HEK293T (cell line): ENCODE results near the gene VENTX.

Experiments
- BHLHE40 ChIP-seq: fragments of 450-650 bp; IDR thresholded peaks from 2 replicates; pipeline ENCODE4 v1.6.1; 2016; ENCODE audit warnings: mild to moderate bottlenecking, moderate library complexity, borderline replicate concordance
- ELF4 ChIP-seq: fragments of 450-650 bp; IDR thresholded peaks from 2 replicates; pipeline ENCODE4 v1.6.1; 2017; ENCODE audit warnings: antibody characterized with exemption
- FOXA1 ChIP-seq: fragments of 450-650 bp; IDR thresholded peaks from 2 replicates; pipeline ENCODE4 v1.6.1; 2016; ENCODE audit warnings: mild to moderate bottlenecking
- FOXK2 ChIP-seq: fragments of 450-650 bp; IDR thresholded peaks from 2 replicates; pipeline ENCODE4 v1.6.1; 2016; ENCODE audit warnings: mild to moderate bottlenecking
- FOXM1 ChIP-seq: fragments of 450-650 bp; IDR thresholded peaks from 2 replicates; pipeline ENCODE4 v1.6.1; 2017; ENCODE audit warnings: mild to moderate bottlenecking, borderline replicate concordance
- L3MBTL2 ChIP-seq: fragments of 450-650 bp; conservative IDR thresholded peaks from 2 replicates; pipeline ENCODE4 v1.6.1; 2016; ENCODE audit warnings: mild to moderate bottlenecking
- LEF1 ChIP-seq: fragments of 450-650 bp; IDR thresholded peaks from 2 replicates; pipeline ENCODE4 v1.6.1; 2017; ENCODE audit warnings: mild to moderate bottlenecking, borderline replicate concordance
- NFRKB ChIP-seq: fragments of 450-650 bp; IDR thresholded peaks from 2 replicates; pipeline ENCODE4 v1.6.1; 2016; ENCODE audit warnings: mild to moderate bottlenecking, moderate library complexity
- SP1 ChIP-seq: fragments of 450-650 bp; IDR thresholded peaks from 2 replicates; pipeline ENCODE4 v1.6.1; 2017
- SUZ12 ChIP-seq: fragments of 450-650 bp; IDR thresholded peaks from 2 replicates; pipeline ENCODE4 v1.6.1; 2016; ENCODE audit warnings: mild to moderate bottlenecking
- TARDBP ChIP-seq: fragments of 450-650 bp; IDR thresholded peaks from 2 replicates; pipeline ENCODE4 v1.6.1; 2016
- TF ChIP-seq, protein P1 (sequence below): fragments of 450-650 bp; IDR thresholded peaks from 2 replicates; pipeline ENCODE4 v1.6.1; 2016

GRCh38 chr10:133281084-133281483 is 43.4 kb downstream of the VENTX start:
- no peak for TF ChIP-seq LEF1
- TF ChIP-seq FOXM1: no peak
- no peak for TF ChIP-seq ELF4
- no peak for TF ChIP-seq TARDBP
- no peak for TF ChIP-seq L3MBTL2
- TF ChIP-seq FOXA1: no peak
- TF ChIP-seq FOXK2: no peak
- no peak for TF ChIP-seq BHLHE40
- TF ChIP-seq, protein P1, sequence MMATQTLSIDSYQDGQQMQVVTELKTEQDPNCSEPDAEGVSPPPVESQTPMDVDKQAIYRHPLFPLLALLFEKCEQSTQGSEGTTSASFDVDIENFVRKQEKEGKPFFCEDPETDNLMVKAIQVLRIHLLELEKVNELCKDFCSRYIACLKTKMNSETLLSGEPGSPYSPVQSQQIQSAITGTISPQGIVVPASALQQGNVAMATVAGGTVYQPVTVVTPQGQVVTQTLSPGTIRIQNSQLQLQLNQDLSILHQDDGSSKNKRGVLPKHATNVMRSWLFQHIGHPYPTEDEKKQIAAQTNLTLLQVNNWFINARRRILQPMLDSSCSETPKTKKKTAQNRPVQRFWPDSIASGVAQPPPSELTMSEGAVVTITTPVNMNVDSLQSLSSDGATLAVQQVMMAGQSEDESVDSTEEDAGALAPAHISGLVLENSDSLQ: no peak
- no peak for TF ChIP-seq NFRKB
- no peak for TF ChIP-seq SP1
- no peak for TF ChIP-seq SUZ12
